BLaER1 treated with 17β-estradiol and CSF1 and Interleukin-3, amounts not matched to agents 10 nM and 100 nM (cell line): ENCODE results near the gene HPS5.

Experiments
- H3K27ac ChIP-seq, 11 experiments: shearing (Covaris generic); formaldehyde crosslinking; 2 replicates each; pipeline ENCODE4 v1.8.1; 2022
- H3K27me3 ChIP-seq, 11 experiments: shearing (Covaris generic); formaldehyde crosslinking; 2 replicates each; pipeline ENCODE4 v1.8.1; 2022
- H3K36me3 ChIP-seq, 11 experiments: shearing (Covaris generic); formaldehyde crosslinking; 2 replicates each; pipeline ENCODE4 v1.8.1; 2022
- H3K4me1 ChIP-seq, 10 experiments: shearing (Covaris generic); formaldehyde crosslinking; 2 replicates each; pipeline ENCODE4 v1.8.1; 2022
- H3K4me2 ChIP-seq, 11 experiments: shearing (Covaris generic); formaldehyde crosslinking; 2 replicates each; pipeline ENCODE4 v1.8.1; 2022
- H3K4me3 ChIP-seq, 10 experiments: shearing (Covaris generic); formaldehyde crosslinking; 2 replicates each; pipeline ENCODE4 v1.8.1; 2022
- H3K9ac ChIP-seq, 11 experiments: shearing (Covaris generic); formaldehyde crosslinking; 2 replicates each; pipeline ENCODE4 v1.8.1; 2022
- H3K9me3 ChIP-seq, 11 experiments: shearing (Covaris generic); formaldehyde crosslinking; replicated peaks in 1 of 11; 2 replicates each; pipeline ENCODE4 v1.8.1; 2022
- H4K20me1 ChIP-seq, 11 experiments: shearing (Covaris generic); formaldehyde crosslinking; 2 replicates each; pipeline ENCODE4 v1.8.1; 2022
- Cebpa-rat ChIP-seq, 11 experiments: shearing (Covaris generic); IDR thresholded peaks; 2 replicates each; pipeline ENCODE4 v1.8.1; 2022

Gene HPS5

DNA sequence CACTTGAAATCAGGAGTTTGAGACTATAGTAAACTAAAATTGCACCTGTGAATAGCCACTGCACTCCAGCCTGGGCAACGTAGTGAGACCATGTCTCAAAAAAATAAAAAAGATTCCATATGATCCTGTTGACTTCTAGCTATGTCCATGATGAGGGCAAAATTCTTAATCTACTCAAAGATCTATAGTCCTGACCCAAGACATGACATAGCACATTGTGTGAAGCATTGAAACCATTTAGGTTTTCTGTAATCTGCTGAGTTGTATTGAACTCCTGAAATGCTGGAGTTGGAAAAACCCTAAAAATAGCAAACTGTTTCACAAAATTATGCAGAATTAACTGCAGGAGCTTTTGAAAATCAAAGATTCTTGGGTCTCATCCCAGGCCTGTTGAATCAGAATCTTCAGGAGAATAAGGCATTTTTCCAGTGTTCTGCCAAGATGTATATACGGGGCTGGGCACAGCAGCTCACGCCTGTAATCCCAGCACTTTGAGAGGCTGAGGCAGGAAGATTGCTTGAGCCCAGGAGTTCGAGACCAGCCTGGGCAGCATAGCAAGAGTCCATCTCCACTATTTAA is 42.6 kb upstream of the HPS5 start:
- Histone ChIP-seq H3K9me3 (no peaks in the 10 kb centered on the region), H3K27ac (peak overlapping the region in 10 of 11 experiments; percentile 55 to 91 (median 81); a peak in 18 of 22 replicates), H3K9ac (peak overlapping the region in 5 of 11 experiments; percentile 21 to 76 (median 64); a peak in 6 of 22 replicates), H3K4me1 (peaks cover 57 to 65% (median 61%) of the 10 kb centered on the region in 10 experiments), H3K27me3 (no peaks in the 10 kb centered on the region), H4K20me1 (no peaks in the 10 kb centered on the region), H3K4me2 (peak overlapping the region; percentile 59 to 88 (median 75); a peak in 19 of 22 replicates), H3K4me3 (no peak overlapping the region), H3K36me3 (peaks cover 68 to 98% (median 77%) of the 10 kb centered on the region in 11 experiments)
- no peak for TF ChIP-seq Cebpa-rat (IDR thresholded peaks at IDR 0.05)

- TF ChIP-seq Cebpa-rat (IDR thresholded peaks at IDR 0.05), result no peak
- Histone ChIP-seq H3K4me2 (no peak overlapping the region), H4K20me1 (no peaks in the 10 kb centered on the region), H3K4me3 (no peak overlapping the region), H3K9me3 (no peaks in the 10 kb centered on the region), H3K9ac (no peak overlapping the region), H3K36me3 (peaks cover 95 to 100% (median 98%) of the 10 kb centered on the region in 11 experiments), H3K27me3 (no peaks in the 10 kb centered on the region), H3K27ac (peak overlapping the region in 2 of 11 experiments; percentile 5 to 23; a peak in 2 of 22 replicates), H3K4me1 (peaks cover 23 to 44% (median 37%) of the 10 kb centered on the region in 10 experiments)
Measured at GRCh38 chr11:18361154-18361553, 39.2 kb upstream of the HPS5 start.

GRCh38 chr11:18358646-18359045 is 36.7 kb upstream of the HPS5 start:
- Histone ChIP-seq H3K27ac (no peak overlapping the region), H3K4me2 (peak overlapping the region in 3 of 11 experiments; percentile 18 to 29 (median 20); a peak in 3 of 22 replicates), H3K4me1 (peaks cover 0 to 24% (median 13%) of the 10 kb centered on the region in 10 experiments; a peak in 12 of 20 replicates), H4K20me1 (no peaks in the 10 kb centered on the region), H3K9ac (no peak overlapping the region; a peak in 1 of 22 replicates), H3K9me3 (no peaks in the 10 kb centered on the region), H3K27me3 (no peaks in the 10 kb centered on the region), H3K36me3 (peaks cover 95 to 100% (median 99%) of the 10 kb centered on the region in 11 experiments), H3K4me3 (no peak overlapping the region)
- TF ChIP-seq Cebpa-rat (IDR thresholded peaks at IDR 0.05), result no peak

DNA sequence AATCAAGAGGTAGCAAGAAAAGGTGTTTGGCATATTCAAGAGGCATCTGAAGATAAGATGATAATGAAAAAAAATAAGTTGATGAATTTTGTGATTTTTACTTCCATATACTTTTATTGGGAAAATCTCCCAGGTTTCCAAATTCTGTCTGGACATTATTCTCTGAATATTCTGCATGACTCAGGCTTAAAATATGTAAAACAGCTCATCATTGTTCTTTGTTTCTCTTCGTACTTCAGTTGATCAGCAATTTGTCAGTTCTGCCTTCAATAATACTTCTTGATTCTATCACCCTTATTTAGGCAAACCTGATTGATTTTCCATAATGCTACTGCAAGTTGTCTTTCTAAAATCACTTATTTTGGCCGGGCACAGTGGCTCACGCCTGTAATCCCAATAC is 30.6 kb upstream of the HPS5 start:
- no peak overlapping the region for H3K27ac ChIP-seq
- no peak for TF ChIP-seq Cebpa-rat (IDR thresholded peaks at IDR 0.05)
- no peak overlapping the region for H3K9ac ChIP-seq
- H3K4me3 ChIP-seq, result no peak overlapping the region
- H3K4me2 ChIP-seq, result no peak overlapping the region
- no peaks in the 10 kb centered on the region for H3K9me3 ChIP-seq
- peaks cover 0 to 9% (median 5%) of the 10 kb centered on the region in 10 experiments; a peak in 10 of 20 replicates for H3K4me1 ChIP-seq
- H3K36me3 ChIP-seq, result peaks cover 81 to 100% (median 92%) of the 10 kb centered on the region in 11 experiments
- H3K27me3 ChIP-seq, result no peaks in the 10 kb centered on the region
- no peaks in the 10 kb centered on the region for H4K20me1 ChIP-seq

- peak overlapping the region in 4 of 11 experiments; percentile 3 to 36 (median 8); a peak in 5 of 22 replicates for H3K4me2 ChIP-seq
- no peak overlapping the region for H3K27ac ChIP-seq
- no peak for TF ChIP-seq Cebpa-rat (IDR thresholded peaks at IDR 0.05)
- H3K36me3 ChIP-seq, result peaks cover 83 to 100% (median 94%) of the 10 kb centered on the region in 11 experiments
- H3K4me1 ChIP-seq, result peaks cover 0 to 16% (median 7%) of the 10 kb centered on the region in 10 experiments; a peak in 10 of 20 replicates
- 0 out of 22 replicates have a peak, but pooled peaks cover 0 to 6% (median 0%) of the 10 kb centered on the region in 11 experiments for H4K20me1 ChIP-seq
- no peak overlapping the region for H3K4me3 ChIP-seq
- H3K9me3 ChIP-seq, result no peaks in the 10 kb centered on the region
- no peaks in the 10 kb centered on the region for H3K27me3 ChIP-seq
- H3K9ac ChIP-seq, result no peak overlapping the region
Measured at GRCh38 chr11:18347471-18348125, 25.7 kb upstream of the HPS5 start.

DNA sequence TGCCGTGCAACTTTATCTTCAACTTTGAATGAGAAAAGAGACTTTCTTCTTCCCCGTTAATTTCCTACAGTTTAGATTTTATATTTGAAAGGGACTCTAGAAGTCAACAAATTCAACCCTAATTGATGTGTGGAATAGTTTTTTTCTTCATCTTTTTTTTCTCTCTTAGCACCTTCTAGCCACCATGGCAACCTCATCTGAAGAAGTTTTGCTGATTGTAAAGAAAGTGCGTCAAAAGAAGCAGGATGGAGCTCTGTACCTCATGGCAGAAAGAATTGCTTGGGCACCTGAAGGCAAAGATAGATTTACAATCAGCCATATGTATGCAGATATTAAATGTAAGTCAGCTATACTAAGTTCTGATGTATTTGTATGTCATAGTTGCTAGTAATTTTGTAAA is 11.0 kb upstream of the HPS5 start:
- no peak overlapping the region for H3K27ac ChIP-seq
- H4K20me1 ChIP-seq, result peaks cover 25 to 95% (median 72%) of the 10 kb centered on the region in 11 experiments; a peak in 20 of 22 replicates
- TF ChIP-seq Cebpa-rat (IDR thresholded peaks at IDR 0.05), result no peak
- no peaks in the 10 kb centered on the region for H3K9me3 ChIP-seq
- peaks cover 13 to 35% (median 27%) of the 10 kb centered on the region in 10 experiments for H3K4me1 ChIP-seq
- H3K4me2 ChIP-seq, result no peak overlapping the region
- H3K9ac ChIP-seq, result no peak overlapping the region
- no peak overlapping the region for H3K4me3 ChIP-seq
- H3K36me3 ChIP-seq, result peaks cover 82 to 100% (median 99%) of the 10 kb centered on the region in 11 experiments
- no peaks in the 10 kb centered on the region for H3K27me3 ChIP-seq

- no peak for TF ChIP-seq Cebpa-rat (IDR thresholded peaks at IDR 0.05)
- peaks cover 25 to 97% (median 78%) of the 10 kb centered on the region in 11 experiments; a peak in 20 of 22 replicates for H4K20me1 ChIP-seq
- H3K4me1 ChIP-seq, result peaks cover 13 to 41% (median 28%) of the 10 kb centered on the region in 10 experiments
- H3K9ac ChIP-seq, result peak overlapping the region in 3 of 11 experiments; percentile 10 to 41 (median 36); a peak in 1 of 22 replicates
- H3K4me3 ChIP-seq, result no peak overlapping the region
- H3K27me3 ChIP-seq, result no peaks in the 10 kb centered on the region
- no peaks in the 10 kb centered on the region for H3K9me3 ChIP-seq
- peaks cover 82 to 100% (median 99%) of the 10 kb centered on the region in 11 experiments for H3K36me3 ChIP-seq
- peak overlapping the region in 9 of 11 experiments; percentile 4 to 39 (median 18); a peak in 8 of 22 replicates for H3K4me2 ChIP-seq
- no peak overlapping the region; a peak in 1 of 22 replicates for H3K27ac ChIP-seq
Measured at GRCh38 chr11:18332302-18332701, 10.4 kb upstream of the HPS5 start.

DNA sequence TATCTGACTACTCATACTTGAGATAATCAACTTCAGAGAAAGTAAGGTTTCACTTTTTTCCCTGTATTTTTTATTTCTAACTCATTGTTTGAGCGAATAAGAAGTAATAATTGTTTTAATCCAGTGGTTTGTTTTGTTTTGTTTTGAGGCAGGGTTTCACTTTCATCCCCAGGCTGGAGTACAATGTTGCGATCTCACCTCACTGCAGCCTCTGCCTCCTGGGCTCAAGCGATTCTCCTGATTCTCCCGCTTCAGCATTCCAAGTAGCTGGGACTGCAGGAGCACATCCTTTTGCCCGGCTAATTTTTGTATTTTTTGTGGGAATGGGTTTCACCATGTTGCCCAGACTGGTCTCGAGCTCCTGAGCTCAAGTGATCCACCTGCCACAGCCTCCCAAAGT is 9.0 kb upstream of the HPS5 start:
- no peak overlapping the region for H3K27ac ChIP-seq
- no peak overlapping the region for H3K4me3 ChIP-seq
- H4K20me1 ChIP-seq, result peaks cover 25 to 98% (median 81%) of the 10 kb centered on the region in 11 experiments; a peak in 20 of 22 replicates
- H3K4me1 ChIP-seq, result peaks cover 15 to 43% (median 29%) of the 10 kb centered on the region in 10 experiments
- H3K4me2 ChIP-seq, result no peak overlapping the region
- H3K9ac ChIP-seq, result no peak overlapping the region
- peaks cover 82 to 100% (median 99%) of the 10 kb centered on the region in 11 experiments for H3K36me3 ChIP-seq
- no peaks in the 10 kb centered on the region for H3K9me3 ChIP-seq
- no peaks in the 10 kb centered on the region for H3K27me3 ChIP-seq
- TF ChIP-seq Cebpa-rat (IDR thresholded peaks at IDR 0.05), result no peak
